Measurements from ENCODE around the gene KCNQ4. TPM values are rescaled to one million over a fixed set of nuclear protein-coding genes. Genes with fewer than 3 reads are reported as not detected.

The KCNQ4 gene
- polyA plus RNA-seq, 1 donor from 2014 or later: not detected

DNA sequence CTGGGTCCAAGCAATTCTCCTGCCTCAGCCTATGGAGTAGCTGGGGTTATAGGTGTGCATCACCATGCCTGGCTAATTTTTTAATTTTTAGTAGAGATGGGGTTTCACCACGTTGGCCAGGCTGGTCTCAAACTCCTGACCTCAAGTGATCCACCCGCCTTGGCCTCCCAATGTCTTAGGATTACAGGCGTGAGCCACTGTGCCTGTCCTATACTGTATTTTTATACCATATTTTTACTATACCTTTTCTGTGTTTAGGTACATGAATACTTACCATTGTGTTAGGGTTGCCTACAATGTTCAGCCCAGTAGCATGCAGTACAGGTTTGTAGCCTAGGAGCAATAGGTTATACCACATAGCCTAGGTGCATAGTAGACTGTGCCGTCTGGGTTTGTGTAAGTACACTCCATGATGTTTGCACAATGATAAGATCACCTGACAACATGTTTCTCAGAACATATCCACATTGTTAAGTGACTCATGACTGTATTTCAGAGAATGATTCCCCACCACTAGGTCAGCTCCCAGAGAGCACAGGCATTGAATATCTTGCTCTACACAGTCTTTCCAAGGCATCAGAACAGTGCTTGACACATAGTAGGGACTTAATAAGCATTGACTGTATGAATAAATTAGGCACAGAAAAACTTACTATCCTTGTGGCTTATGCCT is 84.6 kb downstream of the KCNQ4 start:
- no peak overlapping the region for H3K27ac ChIP-seq (ENCODE audit: low read length)
- no peak overlapping the region for H3K4me2 ChIP-seq (ENCODE audit: low read length)
- H3K79me2 ChIP-seq (replicated peaks; ENCODE audit: insufficient read depth, low read length): no peaks in the 10 kb centered on the region
- H2AFZ ChIP-seq (ENCODE audit: low read depth, low read length): no peak overlapping the region
- TF ChIP-seq REST (IDR thresholded peaks at IDR 0.05; ENCODE audit: borderline replicate concordance) (no peak), EZH2 (IDR thresholded peaks at IDR 0.05; ENCODE audit: borderline replicate concordance, insufficient read depth, low read length, poor library complexity, severe bottlenecking) (no peak), RAD21 (conservative IDR thresholded peaks at IDR 0.05) (no peak)
- H3K4me3 ChIP-seq (ENCODE audit: low read length): no peak overlapping the region
- H3K27me3 ChIP-seq (ENCODE audit: insufficient read depth, low read depth, low read length): no peaks in the 10 kb centered on the region
- no peaks in the 10 kb centered on the region for H3F3A ChIP-seq (ENCODE audit: insufficient read depth, low read length, poor library complexity, severe bottlenecking)
- H3K9ac ChIP-seq (ENCODE audit: low read length): no peak overlapping the region
- no peaks in the 10 kb centered on the region for H3K36me3 ChIP-seq (ENCODE audit: insufficient read depth, low read length)
- H4K20me1 ChIP-seq (ENCODE audit: insufficient read depth): no peaks in the 10 kb centered on the region
- no peaks in the 10 kb centered on the region for H3K9me2 ChIP-seq (ENCODE audit: insufficient read depth, low read length)
- H3K9me3 ChIP-seq (ENCODE audit: low read length): no peaks in the 10 kb centered on the region

- Histone ChIP-seq H3K27me3 (ENCODE audit: insufficient read depth, low read depth, low read length) (no peaks in the 10 kb centered on the region), H3K36me3 (ENCODE audit: insufficient read depth, low read length) (no peaks in the 10 kb centered on the region), H3K9me3 (ENCODE audit: low read length) (no peaks in the 10 kb centered on the region), H3K9ac (ENCODE audit: low read length) (no peak overlapping the region), H3K4me3 (ENCODE audit: low read length) (no peak overlapping the region), H3K4me2 (ENCODE audit: low read length) (no peak overlapping the region), H2AFZ (ENCODE audit: low read depth, low read length) (no peak overlapping the region), H3K9me2 (ENCODE audit: insufficient read depth, low read length) (no peaks in the 10 kb centered on the region), H3F3A (ENCODE audit: insufficient read depth, low read length, poor library complexity, severe bottlenecking) (no peaks in the 10 kb centered on the region), H3K27ac (ENCODE audit: low read length) (no peak overlapping the region), H3K79me2 (replicated peaks; ENCODE audit: insufficient read depth, low read length) (no peaks in the 10 kb centered on the region), H4K20me1 (ENCODE audit: insufficient read depth) (no peaks in the 10 kb centered on the region)
- TF ChIP-seq REST (IDR thresholded peaks at IDR 0.05; ENCODE audit: borderline replicate concordance) (no peak), SMC3 (conservative IDR thresholded peaks at IDR 0.05; ENCODE audit: poor library complexity) (no peak), TAF1 (IDR thresholded peaks at IDR 0.05; ENCODE audit: low read depth) (no peak), EZH2 (IDR thresholded peaks at IDR 0.05; ENCODE audit: borderline replicate concordance, insufficient read depth, low read length, poor library complexity, severe bottlenecking) (no peak), POLR2AphosphoS5 (IDR thresholded peaks at IDR 0.05) (no peak), RAD21 (conservative IDR thresholded peaks at IDR 0.05) (no peak), MXI1 (conservative IDR thresholded peaks at IDR 0.05; ENCODE audit: poor library complexity, severe bottlenecking) (no peak), EP300 (conservative IDR thresholded peaks at IDR 0.05; ENCODE audit: poor library complexity, severe bottlenecking) (no peak)
- TF ChIP-seq, protein P1, sequence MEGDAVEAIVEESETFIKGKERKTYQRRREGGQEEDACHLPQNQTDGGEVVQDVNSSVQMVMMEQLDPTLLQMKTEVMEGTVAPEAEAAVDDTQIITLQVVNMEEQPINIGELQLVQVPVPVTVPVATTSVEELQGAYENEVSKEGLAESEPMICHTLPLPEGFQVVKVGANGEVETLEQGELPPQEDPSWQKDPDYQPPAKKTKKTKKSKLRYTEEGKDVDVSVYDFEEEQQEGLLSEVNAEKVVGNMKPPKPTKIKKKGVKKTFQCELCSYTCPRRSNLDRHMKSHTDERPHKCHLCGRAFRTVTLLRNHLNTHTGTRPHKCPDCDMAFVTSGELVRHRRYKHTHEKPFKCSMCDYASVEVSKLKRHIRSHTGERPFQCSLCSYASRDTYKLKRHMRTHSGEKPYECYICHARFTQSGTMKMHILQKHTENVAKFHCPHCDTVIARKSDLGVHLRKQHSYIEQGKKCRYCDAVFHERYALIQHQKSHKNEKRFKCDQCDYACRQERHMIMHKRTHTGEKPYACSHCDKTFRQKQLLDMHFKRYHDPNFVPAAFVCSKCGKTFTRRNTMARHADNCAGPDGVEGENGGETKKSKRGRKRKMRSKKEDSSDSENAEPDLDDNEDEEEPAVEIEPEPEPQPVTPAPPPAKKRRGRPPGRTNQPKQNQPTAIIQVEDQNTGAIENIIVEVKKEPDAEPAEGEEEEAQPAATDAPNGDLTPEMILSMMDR (IDR thresholded peaks at IDR 0.05; ENCODE audit: poor library complexity, severe bottlenecking): no peak
Measured at GRCh38 chr1:40870135-40870728, 86.6 kb downstream of the KCNQ4 start.
